ENCODE measurements around the gene KDM6A. TPM values are rescaled to one million over a fixed set of nuclear protein-coding genes. Genes with fewer than 3 reads are reported as not detected.
"Not testable (repeated sequence)": the region's sequence is repeated elsewhere in the genome, so short reads cannot be mapped to it uniquely, and the experiment has no call there.

Gene KDM6A
- total RNA-seq, 1 donor from 2014 or later: 14.4 TPM

- TF ChIP-seq CTCF (IDR thresholded peaks at IDR 0.05): no peak
- H3K27ac Mint-ChIP-seq (ENCODE audit: unreplicated experiment): no peak overlapping the region
These were observed 190.5 kb downstream of the KDM6A start for GRCh38 chrX:45063319-45064095.

GRCh38 chrX:45068569-45068968 is 195.6 kb downstream of the KDM6A start:
- Mint-ChIP-seq H3K27me3 (ENCODE audit: low read depth) (no peaks in the 10 kb centered on the region), H3K4me1 (ENCODE audit: low read depth) (peaks cover 10% of the 10 kb centered on the region), H3K9me3 (ENCODE audit: low read depth) (peaks cover 2% of the 10 kb centered on the region), H3K36me3 (ENCODE audit: low read depth) (peaks cover 6% of the 10 kb centered on the region), H3K27ac (ENCODE audit: unreplicated experiment) (peak overlapping the region; percentile 63), H3K4me3 (ENCODE audit: unreplicated experiment) (no peak overlapping the region)
- no peak for TF ChIP-seq CTCF (IDR thresholded peaks at IDR 0.05)
- no peak for DNase-seq (ENCODE audit: low spot score)

More at GRCh38 chrX:45063319-45064095, 190.5 kb downstream of the KDM6A start:
- no peak overlapping the region for H3K4me3 Mint-ChIP-seq (ENCODE audit: unreplicated experiment)
- no peaks in the 10 kb centered on the region for H3K9me3 Mint-ChIP-seq (ENCODE audit: low read depth)
- peaks cover 10% of the 10 kb centered on the region for H3K4me1 Mint-ChIP-seq (ENCODE audit: low read depth)
- no peak for DNase-seq (ENCODE audit: low spot score)
- peaks cover 8% of the 10 kb centered on the region for H3K36me3 Mint-ChIP-seq (ENCODE audit: low read depth)
- H3K27me3 Mint-ChIP-seq (ENCODE audit: low read depth): no peaks in the 10 kb centered on the region

DNA sequence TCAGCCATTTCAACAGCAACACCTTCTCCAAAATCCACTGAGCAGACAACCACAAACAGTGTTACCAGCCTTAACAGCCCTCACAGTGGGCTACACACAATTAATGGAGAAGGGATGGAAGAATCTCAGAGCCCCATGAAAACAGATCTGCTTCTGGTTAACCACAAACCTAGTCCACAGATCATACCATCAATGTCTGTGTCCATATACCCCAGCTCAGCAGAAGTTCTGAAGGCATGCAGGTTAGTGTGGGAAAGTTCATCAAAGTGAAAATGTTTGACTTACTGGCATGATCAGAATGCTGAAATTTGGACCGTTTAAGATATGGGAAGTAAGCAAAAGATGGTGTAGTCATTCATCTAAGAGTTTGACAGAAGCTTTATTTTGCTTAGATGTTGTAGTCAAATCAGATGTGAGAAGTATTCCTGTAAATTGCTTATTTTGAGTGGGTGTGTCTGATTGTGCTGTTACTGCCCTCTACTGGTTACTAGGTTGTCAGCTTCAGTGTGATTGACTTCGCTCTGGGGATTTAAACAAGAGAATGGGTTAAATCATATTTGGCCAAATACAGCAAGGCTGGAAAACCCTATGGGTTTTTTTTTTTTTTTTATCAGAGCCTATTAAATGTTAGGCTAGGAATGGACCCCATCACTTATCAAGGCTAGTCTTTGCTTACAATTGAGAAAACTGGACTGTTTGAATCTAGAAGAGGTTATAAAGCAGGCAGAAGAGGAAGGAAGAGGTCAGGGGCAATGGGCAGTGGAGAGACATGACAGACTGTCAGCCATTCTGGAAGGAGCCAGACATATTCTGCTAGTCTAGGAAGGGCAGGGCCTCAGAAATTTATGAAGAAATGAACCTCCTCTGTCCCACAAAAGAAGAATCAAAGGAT is 197.4 kb downstream of the KDM6A start:
- no peak overlapping the region for H3K27ac Mint-ChIP-seq (ENCODE audit: unreplicated experiment)
- no peaks in the 10 kb centered on the region for H3K27me3 Mint-ChIP-seq (ENCODE audit: low read depth)
- TF ChIP-seq CTCF (IDR thresholded peaks at IDR 0.05): peak; percentile 81
- peaks cover 2% of the 10 kb centered on the region for H3K9me3 Mint-ChIP-seq (ENCODE audit: low read depth)
- H3K4me1 Mint-ChIP-seq (ENCODE audit: low read depth): peaks cover 10% of the 10 kb centered on the region
- H3K4me3 Mint-ChIP-seq (ENCODE audit: unreplicated experiment): no peak overlapping the region
- DNase-seq (ENCODE audit: low spot score): no peak
- peaks cover 1% of the 10 kb centered on the region for H3K36me3 Mint-ChIP-seq (ENCODE audit: low read depth)

- not testable (repeated sequence) for H3K27ac Mint-ChIP-seq (ENCODE audit: unreplicated experiment); H3K36me3 Mint-ChIP-seq (ENCODE audit: low read depth); H3K27me3 Mint-ChIP-seq (ENCODE audit: low read depth); H3K4me3 Mint-ChIP-seq (ENCODE audit: unreplicated experiment); H3K9me3 Mint-ChIP-seq (ENCODE audit: low read depth); DNase-seq (ENCODE audit: low spot score); H3K4me1 Mint-ChIP-seq (ENCODE audit: low read depth)
These were observed 200.0 kb downstream of the KDM6A start for GRCh38 chrX:45073011-45073410.

DNA sequence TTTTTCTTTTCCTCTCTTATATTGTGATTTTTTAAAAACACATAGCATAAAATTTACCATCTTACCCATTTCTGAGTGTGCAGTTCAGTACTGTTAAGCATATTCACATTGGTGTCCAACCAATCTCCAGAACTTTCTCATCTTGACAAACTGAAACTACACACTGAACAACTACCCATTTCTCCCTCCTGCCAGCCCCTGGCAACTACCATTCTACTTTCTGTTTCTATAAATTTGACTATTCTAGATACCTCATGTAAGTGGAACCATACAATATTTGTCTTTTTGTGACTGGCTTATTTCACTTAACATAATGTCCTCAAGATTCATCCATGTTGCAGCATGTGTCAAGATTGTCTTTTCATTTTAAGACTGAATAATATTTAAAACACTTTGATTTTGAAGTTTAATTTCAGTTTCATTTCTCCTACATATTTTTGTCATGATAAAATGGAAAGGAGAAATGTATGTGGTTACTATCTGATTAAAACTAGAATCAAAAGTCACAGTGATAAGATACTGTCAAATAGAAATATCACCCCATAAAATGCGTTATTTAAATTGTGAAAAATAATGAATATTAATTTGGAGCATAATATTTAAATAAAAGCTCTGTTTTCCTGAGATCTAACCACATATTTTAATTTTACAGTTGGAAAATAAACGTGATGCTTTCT is 204.9 kb downstream of the KDM6A start:
- Mint-ChIP-seq H3K27me3 (ENCODE audit: low read depth) (no peaks in the 10 kb centered on the region), H3K36me3 (ENCODE audit: low read depth) (peaks cover 9% of the 10 kb centered on the region), H3K4me3 (ENCODE audit: unreplicated experiment) (no peak overlapping the region), H3K4me1 (ENCODE audit: low read depth) (peaks cover 4% of the 10 kb centered on the region), H3K27ac (ENCODE audit: unreplicated experiment) (no peak overlapping the region), H3K9me3 (ENCODE audit: low read depth) (peaks cover 2% of the 10 kb centered on the region)
- DNase-seq (ENCODE audit: low spot score): no peak
- TF ChIP-seq CTCF (IDR thresholded peaks at IDR 0.05): no peak

All from chondrocyte (in vitro differentiated cells).